GM06990 (cell line): Measurements from ENCODE around the gene KATNIP.

Source experiments
- DNase-seq: peaks from one replicate; pipeline ENCODE4 v3.0.0-alpha.2; 2011; ENCODE audit not compliant: insufficient read length; ENCODE audit errors: extremely low read depth
- H3K27me3 ChIP-seq: replicated peaks from 2 replicates; pipeline ENCODE4 v1.6.0; 2011; ENCODE audit warnings: low read length; ENCODE audit not compliant: control insufficient read depth, insufficient read depth
- H3K36me3 ChIP-seq: 2 replicates; pipeline ENCODE4 v1.5.1; 2011; ENCODE audit warnings: low read length; ENCODE audit not compliant: control insufficient read depth, insufficient read depth
- H3K4me3 ChIP-seq: replicated peaks from 2 replicates; pipeline ENCODE4 v1.5.1; 2011; ENCODE audit warnings: low read depth, mild to moderate bottlenecking, control low read depth, low read length
- TF ChIP-seq, protein P1 (sequence below): IDR thresholded peaks from 2 replicates; pipeline ENCODE4 v1.5.1; 2011; ENCODE audit warnings: low read length, control low read depth, mild to moderate bottlenecking, inconsistent platforms; ENCODE audit not compliant: insufficient read depth, poor library complexity, severe bottlenecking

The KATNIP gene

DNA sequence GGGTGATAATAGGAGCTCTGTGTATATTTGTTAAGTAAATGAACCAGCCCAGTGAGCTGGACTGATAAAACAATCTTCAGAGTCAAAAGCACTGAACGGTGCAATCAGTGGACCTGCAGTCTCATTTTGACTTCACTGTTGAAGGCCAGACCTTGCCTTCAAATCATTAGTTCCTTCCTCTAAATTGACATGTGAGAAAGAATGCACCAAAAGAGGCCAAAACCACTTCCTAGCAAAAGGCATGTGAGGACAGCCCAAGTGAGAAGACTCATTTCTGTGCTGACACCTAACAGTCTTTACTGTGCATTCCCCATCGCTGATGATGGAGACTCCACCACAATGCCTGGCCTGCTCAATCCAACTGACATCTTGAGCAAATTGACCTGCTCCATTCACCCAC lies 10.8 kb upstream of the KATNIP start:
- TF ChIP-seq, protein P1, sequence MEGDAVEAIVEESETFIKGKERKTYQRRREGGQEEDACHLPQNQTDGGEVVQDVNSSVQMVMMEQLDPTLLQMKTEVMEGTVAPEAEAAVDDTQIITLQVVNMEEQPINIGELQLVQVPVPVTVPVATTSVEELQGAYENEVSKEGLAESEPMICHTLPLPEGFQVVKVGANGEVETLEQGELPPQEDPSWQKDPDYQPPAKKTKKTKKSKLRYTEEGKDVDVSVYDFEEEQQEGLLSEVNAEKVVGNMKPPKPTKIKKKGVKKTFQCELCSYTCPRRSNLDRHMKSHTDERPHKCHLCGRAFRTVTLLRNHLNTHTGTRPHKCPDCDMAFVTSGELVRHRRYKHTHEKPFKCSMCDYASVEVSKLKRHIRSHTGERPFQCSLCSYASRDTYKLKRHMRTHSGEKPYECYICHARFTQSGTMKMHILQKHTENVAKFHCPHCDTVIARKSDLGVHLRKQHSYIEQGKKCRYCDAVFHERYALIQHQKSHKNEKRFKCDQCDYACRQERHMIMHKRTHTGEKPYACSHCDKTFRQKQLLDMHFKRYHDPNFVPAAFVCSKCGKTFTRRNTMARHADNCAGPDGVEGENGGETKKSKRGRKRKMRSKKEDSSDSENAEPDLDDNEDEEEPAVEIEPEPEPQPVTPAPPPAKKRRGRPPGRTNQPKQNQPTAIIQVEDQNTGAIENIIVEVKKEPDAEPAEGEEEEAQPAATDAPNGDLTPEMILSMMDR, result no peak
- Histone ChIP-seq H3K27me3 (no peaks in the 10 kb centered on the region), H3K36me3 (peaks cover 25% of the 10 kb centered on the region), H3K4me3 (no peak overlapping the region)
- peak; percentile 24 for DNase-seq

DNA sequence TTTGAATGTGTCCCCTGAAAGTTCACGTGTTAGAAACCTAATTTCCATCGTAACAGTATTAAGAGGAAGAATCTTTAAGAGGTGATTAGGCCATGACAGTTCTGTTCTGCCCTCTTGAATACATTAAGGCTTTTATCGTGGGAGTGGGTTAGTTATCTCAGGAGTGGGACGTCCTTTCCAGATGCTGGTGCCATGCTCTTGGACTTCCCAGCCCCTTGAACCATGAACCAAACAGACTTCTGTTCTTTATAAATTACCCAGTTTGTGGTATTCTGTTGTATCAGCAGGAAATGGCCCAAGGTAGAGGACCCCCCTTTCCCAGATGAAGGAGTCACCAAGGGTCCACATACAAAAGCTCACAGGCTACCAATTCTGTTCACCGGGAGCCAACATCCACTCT lies 10.3 kb upstream of the KATNIP start:
- DNase-seq, result no peak
- TF ChIP-seq, protein P1, result no peak
- H3K4me3 ChIP-seq, result no peak overlapping the region
- H3K36me3 ChIP-seq, result peaks cover 27% of the 10 kb centered on the region
- H3K27me3 ChIP-seq, result no peaks in the 10 kb centered on the region

DNA sequence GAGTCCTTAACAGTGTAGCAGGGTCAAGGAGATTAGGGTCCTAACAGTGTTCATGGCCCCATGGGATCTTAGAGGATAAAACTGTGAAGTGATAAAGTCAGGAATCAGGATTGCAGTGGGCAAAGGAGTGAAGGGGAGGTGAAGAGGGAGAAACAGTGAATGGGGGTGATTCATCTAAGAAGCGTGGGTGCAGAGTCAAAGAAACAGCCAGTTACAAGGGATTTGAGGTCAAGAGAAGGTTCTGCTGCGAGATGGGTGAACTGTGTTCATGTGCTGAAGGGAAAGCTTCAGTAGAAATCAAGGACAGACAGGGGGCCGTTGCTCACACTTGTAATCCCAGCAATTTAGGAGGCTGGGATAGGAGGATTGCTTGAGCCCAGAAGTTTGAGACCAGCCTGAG lies 6.1 kb upstream of the KATNIP start:
- no peak for DNase-seq
- H3K27me3 ChIP-seq, result no peaks in the 10 kb centered on the region
- H3K36me3 ChIP-seq, result peaks cover 25% of the 10 kb centered on the region
- TF ChIP-seq, protein P1, result no peak
- H3K4me3 ChIP-seq, result no peak overlapping the region

DNA sequence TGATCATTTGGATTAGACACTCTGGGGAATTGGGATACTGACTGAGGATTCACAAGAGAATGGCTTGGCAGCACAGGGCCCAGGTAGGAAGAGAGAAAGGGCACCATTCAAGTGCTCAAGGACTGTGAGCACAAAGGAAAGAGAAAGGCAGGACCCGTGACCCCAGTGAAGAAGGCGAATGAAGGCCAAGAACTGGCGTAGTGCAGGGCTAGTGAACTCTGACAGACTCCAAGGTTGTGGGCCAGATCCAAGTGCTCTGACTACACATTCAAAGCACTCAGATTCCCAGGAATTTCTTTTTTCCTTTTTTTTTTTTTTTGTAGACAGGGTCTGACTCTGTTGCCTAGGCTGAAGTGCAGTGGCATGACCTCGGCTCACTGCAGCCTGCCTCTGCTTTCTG lies 5.3 kb upstream of the KATNIP start:
- Histone ChIP-seq H3K4me3 (no peak overlapping the region), H3K36me3 (peaks cover 25% of the 10 kb centered on the region), H3K27me3 (no peaks in the 10 kb centered on the region)
- no peak for DNase-seq
- TF ChIP-seq, protein P1, result no peak

DNA sequence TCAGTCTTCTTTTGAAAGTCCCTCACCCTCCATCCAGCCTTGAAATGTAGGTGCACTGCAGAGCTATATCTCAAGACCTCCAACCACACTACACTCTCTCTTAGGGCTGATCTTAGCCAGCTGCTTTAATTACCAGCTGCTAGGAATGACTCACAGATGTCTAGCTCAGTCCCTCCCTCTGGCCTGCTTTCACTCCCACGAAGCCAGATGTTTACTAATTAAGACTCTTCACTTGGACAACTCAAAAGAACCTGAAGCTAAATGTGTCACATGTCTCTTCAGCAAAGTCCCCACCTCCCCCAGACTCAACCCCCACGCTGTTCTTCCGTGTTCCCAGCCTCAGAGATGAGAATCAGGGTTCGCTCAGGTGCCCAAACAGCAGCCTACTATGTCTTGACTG lies 2.8 kb upstream of the KATNIP start:
- no peak overlapping the region for H3K4me3 ChIP-seq
- DNase-seq, result peak; percentile 7
- no peaks in the 10 kb centered on the region for H3K27me3 ChIP-seq
- TF ChIP-seq, protein P1, result no peak
- H3K36me3 ChIP-seq, result peaks cover 17% of the 10 kb centered on the region

DNA sequence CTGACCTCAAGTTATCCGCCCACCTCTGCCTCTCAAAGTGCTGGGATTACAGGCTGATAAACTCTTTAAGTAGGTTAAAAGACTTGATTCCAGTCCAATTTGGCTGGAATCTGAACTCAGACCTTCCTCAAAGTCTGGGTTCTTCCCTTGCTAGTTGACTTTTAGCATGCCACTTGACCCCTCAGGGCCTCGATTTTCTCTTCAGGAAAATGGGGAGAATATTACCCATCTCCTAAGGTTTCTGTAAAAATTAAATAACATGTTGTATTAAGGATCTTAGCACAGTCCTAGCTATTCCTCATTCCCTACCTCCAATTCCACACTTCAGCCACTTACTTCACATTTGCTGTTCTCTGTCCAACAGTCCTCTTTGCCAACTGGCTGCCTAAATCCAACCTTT lies 2.1 kb upstream of the KATNIP start:
- H3K4me3 ChIP-seq, result no peak overlapping the region

More for the DNA sequence above, 2.1 kb upstream of the KATNIP start:
- H3K36me3 ChIP-seq, result peaks cover 14% of the 10 kb centered on the region
- no peaks in the 10 kb centered on the region for H3K27me3 ChIP-seq
- TF ChIP-seq, protein P1, result no peak
- DNase-seq, result no peak
